Measurements from ENCODE around the gene LNP1. TPM values are rescaled to one million over a fixed set of nuclear protein-coding genes. Genes with fewer than 3 reads are reported as not detected.
A peak's percentile ranks its signal among the peaks of the same experiment; 100 is the strongest.

The LNP1 gene
- total and polyA plus RNA-seq, 2 donors from 2014 or later = 1.7 to 4.4 TPM

DNA sequence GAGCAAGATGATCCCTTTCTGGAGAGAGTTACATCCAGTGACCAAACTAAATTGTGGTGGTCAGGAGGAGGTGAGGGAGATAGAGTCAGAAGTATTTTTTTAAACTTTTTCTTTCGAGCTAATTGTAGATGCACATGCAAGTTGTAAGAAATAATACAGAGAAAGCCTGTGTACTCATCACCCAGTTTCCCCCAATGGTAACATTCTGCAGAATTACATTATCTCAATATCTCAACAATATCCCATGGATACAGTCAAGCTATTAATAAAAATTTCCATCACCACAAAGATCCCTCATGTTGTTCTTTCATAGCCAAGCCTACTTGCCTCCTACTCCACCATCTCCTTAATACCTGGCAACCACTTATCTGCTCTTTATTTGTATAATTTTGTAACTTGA lies 87.8 kb downstream of the LNP1 start:
- TF ChIP-seq, protein P1, sequence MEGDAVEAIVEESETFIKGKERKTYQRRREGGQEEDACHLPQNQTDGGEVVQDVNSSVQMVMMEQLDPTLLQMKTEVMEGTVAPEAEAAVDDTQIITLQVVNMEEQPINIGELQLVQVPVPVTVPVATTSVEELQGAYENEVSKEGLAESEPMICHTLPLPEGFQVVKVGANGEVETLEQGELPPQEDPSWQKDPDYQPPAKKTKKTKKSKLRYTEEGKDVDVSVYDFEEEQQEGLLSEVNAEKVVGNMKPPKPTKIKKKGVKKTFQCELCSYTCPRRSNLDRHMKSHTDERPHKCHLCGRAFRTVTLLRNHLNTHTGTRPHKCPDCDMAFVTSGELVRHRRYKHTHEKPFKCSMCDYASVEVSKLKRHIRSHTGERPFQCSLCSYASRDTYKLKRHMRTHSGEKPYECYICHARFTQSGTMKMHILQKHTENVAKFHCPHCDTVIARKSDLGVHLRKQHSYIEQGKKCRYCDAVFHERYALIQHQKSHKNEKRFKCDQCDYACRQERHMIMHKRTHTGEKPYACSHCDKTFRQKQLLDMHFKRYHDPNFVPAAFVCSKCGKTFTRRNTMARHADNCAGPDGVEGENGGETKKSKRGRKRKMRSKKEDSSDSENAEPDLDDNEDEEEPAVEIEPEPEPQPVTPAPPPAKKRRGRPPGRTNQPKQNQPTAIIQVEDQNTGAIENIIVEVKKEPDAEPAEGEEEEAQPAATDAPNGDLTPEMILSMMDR (IDR thresholded peaks at IDR 0.05; ENCODE audit: borderline replicate concordance, extremely low read depth, insufficient read depth) = no peak
- no peak overlapping the region for H3K4me3 ChIP-seq (ENCODE audit: low read length in 3 of 3)
- no peak overlapping the region for H3K27ac ChIP-seq (ENCODE audit: low read depth in 2 of 2, low read length in 2 of 2)
- H3K27me3 ChIP-seq (ENCODE audit: control insufficient read depth, insufficient read depth, low read length) = no peaks in the 10 kb centered on the region
- DNase-seq (no peak), FAIRE-seq (no peak)
- no peaks in the 10 kb centered on the region for H3K36me3 ChIP-seq (ENCODE audit: control insufficient read depth in 2 of 3, insufficient read depth in 3 of 3, low read length in 3 of 3)
- no peaks in the 10 kb centered on the region for H3K4me1 ChIP-seq (ENCODE audit: control insufficient read depth in 2 of 3, insufficient read depth in 2 of 3, low read depth in 1 of 3, low read length in 3 of 3)
- H3K9ac ChIP-seq (ENCODE audit: low read length in 3 of 3) = no peak overlapping the region
- intact Hi-C loops (cut with DNase I) = no loop called here
- H3K9me3 ChIP-seq (ENCODE audit: control insufficient read depth in 2 of 3, insufficient read depth in 1 of 3, low read length in 3 of 3) = no peaks in the 10 kb centered on the region

GRCh38 chr3:100492059-100493006 lies 91.0 kb downstream of the LNP1 start, which contains the start of gene TMEM45A:
TMEM45A (plus strand) TSS chr3:100492619; CDS start chr3:100555212, 62,593 bp downstream.
- Histone ChIP-seq H3K4me1 (ENCODE audit: control insufficient read depth in 2 of 3, insufficient read depth in 2 of 3, low read depth in 1 of 3, low read length in 3 of 3) (no peaks in the 10 kb centered on the region), H3K27me3 (ENCODE audit: control insufficient read depth, insufficient read depth, low read length) (no peaks in the 10 kb centered on the region), H3K27ac (ENCODE audit: low read depth in 2 of 2, low read length in 2 of 2) (peak within 1 kb of the TSS in 1 of 2 donors; percentile 56), H3K4me3 (ENCODE audit: low read length in 3 of 3) (peak within 1 kb of the TSS; percentile 58 to 63 (median 61)), H3K9me3 (ENCODE audit: control insufficient read depth in 2 of 3, insufficient read depth in 1 of 3, low read length in 3 of 3) (no peaks in the 10 kb centered on the region), H3K36me3 (ENCODE audit: control insufficient read depth in 2 of 3, insufficient read depth in 3 of 3, low read length in 3 of 3) (no peaks in the 10 kb centered on the region), H3K9ac (ENCODE audit: low read length in 3 of 3) (peak within 1 kb of the TSS; percentile 17 to 59 (median 46))
- peak; percentile 96 to 98 (median 97) for DNase-seq
- TF ChIP-seq, protein P1 (IDR thresholded peaks at IDR 0.05; ENCODE audit: borderline replicate concordance, extremely low read depth, insufficient read depth) = peak; percentile 9
- FAIRE-seq = no peak
- intact Hi-C loops (cut with DNase I) = no loop called here

- no peaks in the 10 kb centered on the region for H3K36me3 ChIP-seq (ENCODE audit: control insufficient read depth in 2 of 3, insufficient read depth in 3 of 3, low read length in 3 of 3)
- FAIRE-seq = no peak
- no peaks in the 10 kb centered on the region for H3K4me1 ChIP-seq (ENCODE audit: control insufficient read depth in 2 of 3, insufficient read depth in 2 of 3, low read depth in 1 of 3, low read length in 3 of 3)
- no peaks in the 10 kb centered on the region for H3K9me3 ChIP-seq (ENCODE audit: control insufficient read depth in 2 of 3, insufficient read depth in 1 of 3, low read length in 3 of 3)
- no peak for DNase-seq
- no peak overlapping the region for H3K4me3 ChIP-seq (ENCODE audit: low read length in 3 of 3)
- H3K27ac ChIP-seq (ENCODE audit: low read depth in 2 of 2, low read length in 2 of 2) = no peak overlapping the region
- no peaks in the 10 kb centered on the region for H3K27me3 ChIP-seq (ENCODE audit: control insufficient read depth, insufficient read depth, low read length)
- H3K9ac ChIP-seq (ENCODE audit: low read length in 3 of 3) = no peak overlapping the region
- intact Hi-C loops (cut with DNase I) = no loop called here
- TF ChIP-seq, protein P1 (IDR thresholded peaks at IDR 0.05; ENCODE audit: borderline replicate concordance, extremely low read depth, insufficient read depth) = no peak
These were observed 95.4 kb downstream of the LNP1 start for GRCh38 chr3:100496711-100497261.

All from kidney (tissue), 14 donors.